Ascending aorta (tissue), 2 donors: Measurements from ENCODE around the gene PPP1CA. TPM values are rescaled to one million over a fixed set of nuclear protein-coding genes. Genes with fewer than 3 reads are reported as not detected.

Source experiments
- DNase-seq, 2 donors: peaks; one replicate each; pipeline ENCODE4 v3.0.0-alpha.2; 2019; ENCODE audit warnings: low spot score in 2 of 2
- H3K27ac ChIP-seq, 2 donors: fragments of 200-600 bp; sonication (generic); one replicate each; pipeline ENCODE4 v1.5.1; 2016 to 2017; ENCODE audit warnings: mild to moderate bottlenecking in 1 of 2
- H3K27me3 ChIP-seq: fragments of 200-600 bp; sonication (generic); one replicate; pipeline ENCODE4 v1.5.1; 2017
- H3K36me3 ChIP-seq, 2 donors: fragments of 200-600 bp; sonication (generic); one replicate each; pipeline ENCODE4 v1.5.1; 2016
- H3K4me1 ChIP-seq, 2 donors: fragments of 200-600 bp; sonication (generic); one replicate each; pipeline ENCODE4 v1.5.1; 2016 to 2017; ENCODE audit warnings: mild to moderate bottlenecking in 1 of 2
- H3K4me3 ChIP-seq, 2 donors: fragments of 200-600 bp; sonication (generic); one replicate each; pipeline ENCODE4 v1.5.1; 2016 to 2017; ENCODE audit warnings: mild to moderate bottlenecking in 1 of 2
- H3K9me3 ChIP-seq, 2 donors: fragments of 200-600 bp; sonication (generic); one replicate each; pipeline ENCODE4 v1.5.1; 2016
- intact Hi-C: fragments of 100-400 bp; cut with DNase I; formaldehyde crosslinking; loops from one replicate; pipeline ENCODE4 v1.15.1; 2023
- total RNA-seq: library from RNA; depleted of rRNA; stranded (reverse); fragments of >200 nt; gene quantifications from one replicate; pipeline ENCODE4 v1.1.0, GENCODE V29; 2016
- TF ChIP-seq, protein P1 (sequence below), 3 experiments: fragments of 200-600 bp in 2 of 3; fragments of 450-650 bp in 1 of 3; sonication (generic) in 2 of 3; IDR thresholded peaks; one replicate each; pipeline ENCODE4 v1.5.1; 2016 to 2019; ENCODE audit warnings: antibody characterized with exemption in 3 of 3, mild to moderate bottlenecking in 1 of 3, moderate library complexity in 1 of 3

PPP1CA gene
- total RNA-seq, 1 donor from 2014 or later: 113 TPM

DNA sequence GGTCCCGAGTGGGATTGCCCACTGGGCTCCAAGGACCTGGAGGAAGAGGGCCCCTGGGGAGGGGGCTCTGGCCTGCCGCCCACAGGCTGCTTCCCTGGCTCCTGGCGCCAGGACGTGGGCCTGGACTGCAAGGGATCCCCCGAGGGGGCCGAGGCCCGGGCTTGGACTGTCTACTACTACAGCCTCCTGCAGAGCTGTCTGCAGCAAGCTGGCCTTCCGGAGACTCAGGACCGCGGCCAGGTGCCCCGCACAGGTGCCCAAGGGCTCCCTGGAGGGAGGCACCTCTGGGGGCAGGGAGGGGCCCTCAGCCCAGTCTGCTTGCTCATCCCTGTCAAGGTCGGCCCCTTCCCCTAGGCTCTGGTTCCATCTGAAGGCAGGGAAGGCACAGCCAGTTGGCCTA is 15.8 kb upstream of the PPP1CA start:
- Histone ChIP-seq H3K4me1 (peaks cover 9 to 52% of the 10 kb centered on the region in 2 donors), H3K27ac (peak overlapping the region; percentile 90 to 98), H3K4me3 (no peak overlapping the region), H3K9me3 (no peaks in the 10 kb centered on the region), H3K27me3 (no peaks in the 10 kb centered on the region), H3K36me3 (no peaks in the 10 kb centered on the region)
- TF ChIP-seq, protein P1, sequence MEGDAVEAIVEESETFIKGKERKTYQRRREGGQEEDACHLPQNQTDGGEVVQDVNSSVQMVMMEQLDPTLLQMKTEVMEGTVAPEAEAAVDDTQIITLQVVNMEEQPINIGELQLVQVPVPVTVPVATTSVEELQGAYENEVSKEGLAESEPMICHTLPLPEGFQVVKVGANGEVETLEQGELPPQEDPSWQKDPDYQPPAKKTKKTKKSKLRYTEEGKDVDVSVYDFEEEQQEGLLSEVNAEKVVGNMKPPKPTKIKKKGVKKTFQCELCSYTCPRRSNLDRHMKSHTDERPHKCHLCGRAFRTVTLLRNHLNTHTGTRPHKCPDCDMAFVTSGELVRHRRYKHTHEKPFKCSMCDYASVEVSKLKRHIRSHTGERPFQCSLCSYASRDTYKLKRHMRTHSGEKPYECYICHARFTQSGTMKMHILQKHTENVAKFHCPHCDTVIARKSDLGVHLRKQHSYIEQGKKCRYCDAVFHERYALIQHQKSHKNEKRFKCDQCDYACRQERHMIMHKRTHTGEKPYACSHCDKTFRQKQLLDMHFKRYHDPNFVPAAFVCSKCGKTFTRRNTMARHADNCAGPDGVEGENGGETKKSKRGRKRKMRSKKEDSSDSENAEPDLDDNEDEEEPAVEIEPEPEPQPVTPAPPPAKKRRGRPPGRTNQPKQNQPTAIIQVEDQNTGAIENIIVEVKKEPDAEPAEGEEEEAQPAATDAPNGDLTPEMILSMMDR (IDR thresholded peaks at IDR 0.05): no peak
- DNase-seq: no peak
- intact Hi-C loops: no loop called here

DNA sequence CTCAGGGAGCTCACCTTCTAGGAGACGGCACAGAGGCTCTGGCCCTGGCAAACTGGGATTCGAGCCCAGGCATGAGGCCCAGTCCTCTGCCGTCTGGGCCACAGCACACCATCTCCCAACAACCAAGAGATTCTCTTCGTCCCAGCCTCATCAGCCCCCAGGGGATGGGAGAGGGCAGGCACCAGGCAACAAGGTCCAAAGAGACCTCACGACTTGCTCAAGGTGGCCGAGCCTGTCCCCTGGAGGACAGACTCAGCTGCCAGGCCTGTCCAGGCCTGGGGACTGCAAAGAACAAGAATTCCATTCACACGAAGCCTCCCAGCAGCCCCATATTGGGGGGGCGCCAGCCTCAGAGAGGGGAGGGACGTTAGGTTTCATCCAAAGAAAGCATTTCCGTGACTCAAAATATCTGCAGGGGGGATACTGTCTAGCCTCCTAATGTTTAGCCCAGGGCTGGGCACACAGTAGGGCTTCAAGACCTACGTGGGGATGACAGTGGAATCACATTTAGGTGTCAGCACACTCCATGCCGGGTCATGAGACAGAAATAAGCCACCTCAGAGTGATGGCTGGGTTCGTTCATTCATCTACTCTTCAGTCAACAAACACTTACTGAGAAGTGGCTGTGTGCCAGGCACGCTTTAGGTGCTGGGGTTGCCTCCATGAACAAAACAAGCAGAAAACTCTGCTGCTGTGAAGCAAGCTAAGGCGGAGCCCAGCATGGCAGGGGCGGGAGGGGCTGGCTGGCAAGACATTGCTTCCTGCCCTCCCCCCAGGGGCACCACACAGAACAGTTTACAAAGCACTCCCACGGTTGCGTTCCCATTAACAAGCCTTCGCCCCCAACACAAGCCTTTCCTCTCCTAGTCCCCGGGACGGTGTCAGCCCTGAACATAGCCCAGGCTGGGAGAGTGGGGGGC is 15.0 kb upstream of the PPP1CA start:
- H3K27me3 ChIP-seq: no peaks in the 10 kb centered on the region
- no peaks in the 10 kb centered on the region for H3K9me3 ChIP-seq
- peak in 1 of 2 donors; percentile 81 for DNase-seq
- TF ChIP-seq, protein P1 (IDR thresholded peaks at IDR 0.05): no peak
- H3K4me3 ChIP-seq: peak overlapping the region in 1 of 2 donors; percentile 67
- H3K27ac ChIP-seq: peak overlapping the region; percentile 90 to 98
- no peaks in the 10 kb centered on the region for H3K36me3 ChIP-seq
- intact Hi-C loops: no loop called here
- peaks cover 9 to 52% of the 10 kb centered on the region in 2 donors for H3K4me1 ChIP-seq

DNA sequence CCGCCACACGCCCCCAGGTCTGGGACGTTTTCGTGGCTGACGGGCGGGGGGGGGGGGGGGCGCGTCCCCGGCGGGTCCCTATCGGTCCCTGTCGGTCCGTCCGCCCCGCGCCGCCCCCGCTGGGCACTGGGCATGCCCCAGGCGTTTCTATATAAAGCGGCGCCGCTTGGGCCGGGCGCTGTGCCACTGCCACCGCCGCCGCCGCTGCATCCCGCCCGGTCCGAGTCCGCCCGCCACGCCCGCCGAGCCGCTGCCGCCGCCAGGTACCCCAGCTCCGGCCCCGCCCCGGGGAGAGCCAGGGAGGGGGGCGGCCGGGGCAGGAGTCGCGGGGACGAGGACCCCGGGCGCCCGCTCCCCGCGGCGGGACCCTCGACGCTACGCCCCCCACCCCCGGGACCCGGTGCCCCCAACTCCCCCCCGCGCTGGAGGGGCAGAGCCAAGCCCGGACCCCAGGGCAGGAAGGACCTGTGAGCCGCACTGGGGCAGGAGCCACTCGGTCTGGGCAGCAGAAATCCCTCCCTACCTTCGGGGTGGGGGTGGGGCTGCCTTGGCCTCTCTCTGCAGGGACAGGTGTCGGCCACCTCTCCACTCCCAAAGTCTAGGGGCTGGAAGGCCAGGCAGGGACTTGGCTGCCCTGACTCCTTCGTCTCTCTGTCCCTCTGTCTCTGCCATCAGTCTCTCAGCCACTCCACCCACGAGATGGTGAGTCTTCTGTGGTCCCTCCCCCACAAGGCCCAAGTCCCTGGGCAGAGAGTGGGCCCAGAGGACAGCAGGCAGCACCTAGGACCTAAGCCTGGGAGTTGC is 14.0 kb upstream of the PPP1CA start, which contains the start of gene CARNS1:
Gene CARNS1 (plus strand): TSS at position 178 of the 804 bp plus-strand sequence. CDS start 522 bp downstream, at position 700.
- intact Hi-C loops: no loop called here
- Histone ChIP-seq H3K27ac (peak within 1 kb of the TSS; percentile 90 to 98), H3K27me3 (no peaks in the 10 kb centered on the region), H3K36me3 (no peaks in the 10 kb centered on the region), H3K4me1 (peaks cover 9 to 49% of the 10 kb centered on the region in 2 donors), H3K4me3 (peak within 1 kb of the TSS; percentile 51 to 67), H3K9me3 (no peaks in the 10 kb centered on the region)
- TF ChIP-seq, protein P1 (IDR thresholded peaks at IDR 0.05): no peak
- no peak for DNase-seq

DNA sequence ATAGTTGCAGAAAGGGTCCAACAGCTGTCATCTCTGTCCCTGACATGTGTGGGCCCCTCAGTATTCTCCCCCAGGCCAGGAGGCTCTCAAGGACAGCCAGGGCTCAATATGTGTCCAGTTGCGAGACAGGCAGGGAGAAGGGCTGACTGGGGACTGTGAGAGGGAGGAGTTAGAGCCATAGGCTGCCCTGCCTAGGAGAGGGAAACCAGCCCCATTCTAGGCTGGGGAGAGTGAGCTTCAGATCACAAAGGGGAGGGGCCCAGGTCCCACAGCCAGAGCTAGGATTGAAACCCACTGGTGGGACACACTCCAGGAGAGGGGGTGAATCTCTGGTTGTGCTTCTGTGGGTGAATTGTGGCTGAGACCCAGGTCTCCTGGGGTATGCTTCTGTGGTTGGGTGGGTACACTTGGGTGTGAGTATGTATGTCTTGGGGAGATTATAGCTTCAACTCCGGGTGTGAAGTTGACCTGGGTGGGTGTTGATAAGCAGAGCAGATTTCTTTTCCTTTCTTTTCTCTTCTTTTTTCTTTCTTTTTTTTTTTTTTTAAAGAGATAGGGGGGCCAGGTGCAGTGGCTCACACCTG is 11.7 kb upstream of the PPP1CA start:
- no peaks in the 10 kb centered on the region for H3K9me3 ChIP-seq
- peaks cover 0 to 28% of the 10 kb centered on the region in 2 donors for H3K4me1 ChIP-seq
- no peak overlapping the region for H3K4me3 ChIP-seq

More for the DNA sequence above, 11.7 kb upstream of the PPP1CA start:
- TF ChIP-seq, protein P1 (IDR thresholded peaks at IDR 0.05): no peak
- no peaks in the 10 kb centered on the region for H3K36me3 ChIP-seq
- no peaks in the 10 kb centered on the region for H3K27me3 ChIP-seq
- intact Hi-C loops: no loop called here
- no peak for DNase-seq
- no peak overlapping the region for H3K27ac ChIP-seq
